Measurements from ENCODE around the gene KIRREL1.

DNA sequence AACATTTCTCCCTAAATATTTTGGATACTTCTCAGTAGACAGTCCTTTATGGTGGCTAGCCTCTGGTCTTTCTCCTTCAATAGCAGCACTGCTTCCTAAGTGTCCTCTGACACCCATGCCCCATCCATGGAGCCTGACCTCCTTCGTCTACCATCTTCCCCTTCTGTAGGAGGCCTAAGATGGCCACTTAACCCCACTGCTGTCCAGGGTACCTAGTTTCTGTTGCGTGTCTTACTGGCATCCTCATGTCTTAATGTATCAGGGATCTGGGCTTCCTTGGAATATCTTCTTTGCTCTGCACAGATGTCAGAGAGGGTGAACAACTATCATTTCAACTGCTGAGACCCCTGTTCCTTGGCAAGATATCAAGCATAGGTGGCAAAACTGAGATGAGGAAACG is 5.4 kb upstream of the KIRREL1 start:
- TF ChIP-seq POLR2A (IDR thresholded peaks at IDR 0.05) (no peak), POLR2AphosphoS5 (IDR thresholded peaks at IDR 0.05) (no peak), EP300 (IDR thresholded peaks at IDR 0.05) (no peak)
- TF ChIP-seq, protein P1, sequence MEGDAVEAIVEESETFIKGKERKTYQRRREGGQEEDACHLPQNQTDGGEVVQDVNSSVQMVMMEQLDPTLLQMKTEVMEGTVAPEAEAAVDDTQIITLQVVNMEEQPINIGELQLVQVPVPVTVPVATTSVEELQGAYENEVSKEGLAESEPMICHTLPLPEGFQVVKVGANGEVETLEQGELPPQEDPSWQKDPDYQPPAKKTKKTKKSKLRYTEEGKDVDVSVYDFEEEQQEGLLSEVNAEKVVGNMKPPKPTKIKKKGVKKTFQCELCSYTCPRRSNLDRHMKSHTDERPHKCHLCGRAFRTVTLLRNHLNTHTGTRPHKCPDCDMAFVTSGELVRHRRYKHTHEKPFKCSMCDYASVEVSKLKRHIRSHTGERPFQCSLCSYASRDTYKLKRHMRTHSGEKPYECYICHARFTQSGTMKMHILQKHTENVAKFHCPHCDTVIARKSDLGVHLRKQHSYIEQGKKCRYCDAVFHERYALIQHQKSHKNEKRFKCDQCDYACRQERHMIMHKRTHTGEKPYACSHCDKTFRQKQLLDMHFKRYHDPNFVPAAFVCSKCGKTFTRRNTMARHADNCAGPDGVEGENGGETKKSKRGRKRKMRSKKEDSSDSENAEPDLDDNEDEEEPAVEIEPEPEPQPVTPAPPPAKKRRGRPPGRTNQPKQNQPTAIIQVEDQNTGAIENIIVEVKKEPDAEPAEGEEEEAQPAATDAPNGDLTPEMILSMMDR (IDR thresholded peaks at IDR 0.05), result no peak
